Measurements from ENCODE around the gene TMX2.
A peak's percentile ranks its signal among the peaks of the same experiment; 100 is the strongest.

The TMX2 gene

DNA sequence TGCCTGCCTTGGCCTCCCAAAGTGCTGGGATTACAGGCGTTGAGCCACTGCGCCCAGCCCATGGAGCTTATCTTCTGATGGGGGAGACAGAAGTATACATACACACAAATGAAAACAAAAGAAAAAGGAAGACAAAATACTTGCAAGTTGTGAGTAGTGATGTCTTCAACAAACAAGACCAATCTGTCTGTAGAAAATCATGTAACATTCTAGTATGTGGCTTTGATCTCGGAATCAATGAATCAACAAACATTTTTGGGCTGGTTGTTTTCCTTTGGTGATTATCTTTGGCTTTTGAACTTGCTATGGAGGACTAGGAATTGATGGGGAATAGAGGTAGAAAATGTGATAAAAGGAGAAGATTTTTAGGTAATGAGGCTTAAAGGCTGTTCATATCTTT is 45.8 kb downstream of the TMX2 start:
- DNase-seq: no peak
- Histone ChIP-seq H3K4me3 (ENCODE audit: low read depth, low read length) (no peak overlapping the region), H3K27me3 (replicated peaks) (no peaks in the 10 kb centered on the region), H3K27ac (no peak overlapping the region), H3K36me3 (replicated peaks) (no peaks in the 10 kb centered on the region)
- in situ Hi-C loops (cut with HindIII; ENCODE audit: low pct_ligation_motif_present, low sequenced_read_pairs): no loop called here
- TF ChIP-seq, protein P1, sequence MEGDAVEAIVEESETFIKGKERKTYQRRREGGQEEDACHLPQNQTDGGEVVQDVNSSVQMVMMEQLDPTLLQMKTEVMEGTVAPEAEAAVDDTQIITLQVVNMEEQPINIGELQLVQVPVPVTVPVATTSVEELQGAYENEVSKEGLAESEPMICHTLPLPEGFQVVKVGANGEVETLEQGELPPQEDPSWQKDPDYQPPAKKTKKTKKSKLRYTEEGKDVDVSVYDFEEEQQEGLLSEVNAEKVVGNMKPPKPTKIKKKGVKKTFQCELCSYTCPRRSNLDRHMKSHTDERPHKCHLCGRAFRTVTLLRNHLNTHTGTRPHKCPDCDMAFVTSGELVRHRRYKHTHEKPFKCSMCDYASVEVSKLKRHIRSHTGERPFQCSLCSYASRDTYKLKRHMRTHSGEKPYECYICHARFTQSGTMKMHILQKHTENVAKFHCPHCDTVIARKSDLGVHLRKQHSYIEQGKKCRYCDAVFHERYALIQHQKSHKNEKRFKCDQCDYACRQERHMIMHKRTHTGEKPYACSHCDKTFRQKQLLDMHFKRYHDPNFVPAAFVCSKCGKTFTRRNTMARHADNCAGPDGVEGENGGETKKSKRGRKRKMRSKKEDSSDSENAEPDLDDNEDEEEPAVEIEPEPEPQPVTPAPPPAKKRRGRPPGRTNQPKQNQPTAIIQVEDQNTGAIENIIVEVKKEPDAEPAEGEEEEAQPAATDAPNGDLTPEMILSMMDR (IDR thresholded peaks at IDR 0.05; ENCODE audit: low read depth, low read length, missing control alignments): no peak

DNA sequence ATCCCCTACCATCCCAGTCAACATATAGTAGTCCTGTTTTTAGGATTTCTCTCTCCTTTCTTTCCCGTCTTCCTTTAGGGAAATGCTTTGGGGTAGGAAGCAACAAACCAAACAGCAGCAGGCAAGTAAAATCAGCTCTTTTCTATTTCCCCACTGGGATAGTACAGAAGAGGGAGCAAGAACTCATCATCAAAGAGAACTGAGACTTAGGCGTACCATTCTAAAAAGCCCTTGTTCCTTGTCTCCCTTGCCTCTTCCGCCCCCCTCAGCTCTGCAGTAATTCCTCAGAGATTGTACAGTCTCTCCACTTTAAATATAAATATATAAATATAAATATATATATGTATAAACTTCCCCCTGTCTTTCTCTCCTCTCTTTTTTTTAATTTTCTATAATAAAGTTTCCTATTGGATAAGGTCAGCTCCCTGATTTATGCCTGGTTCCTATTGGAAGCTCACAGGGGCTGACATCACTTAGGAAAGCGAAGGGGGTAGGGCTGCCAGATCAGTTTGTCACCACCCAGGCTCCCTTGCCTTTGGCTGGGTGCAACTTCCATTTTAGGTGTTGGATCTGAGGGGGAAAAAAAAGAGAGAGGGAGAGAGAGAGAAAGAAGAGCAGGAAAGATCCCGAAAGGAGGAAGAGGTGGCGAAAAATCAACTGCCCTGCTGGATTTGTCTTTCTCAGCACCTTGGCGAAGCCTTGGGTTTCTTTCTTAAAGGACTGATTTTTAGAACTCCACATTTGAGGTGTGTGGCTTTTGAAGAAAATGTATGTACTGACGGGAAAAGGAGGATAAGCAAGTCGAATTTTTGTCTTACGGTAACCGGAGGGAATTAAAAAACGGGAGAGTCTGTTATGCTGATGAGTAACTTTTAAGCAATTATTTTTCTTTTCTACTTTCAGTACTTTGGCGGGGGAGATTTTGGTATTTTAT is 49.2 kb downstream of the TMX2 start, which contains the start of gene CTNND1:
CTNND1 (plus strand) TSS at position 502 of the 934 bp plus-strand sequence. CDS start 29,677 bp downstream, outside the sequence.
- DNase-seq: peak; percentile 96
- Histone ChIP-seq H3K4me3 (ENCODE audit: low read depth, low read length) (peak within 1 kb of the TSS; percentile 72), H3K27ac (peak within 1 kb of the TSS; percentile 87), H3K36me3 (replicated peaks) (no peaks in the 10 kb centered on the region), H3K27me3 (replicated peaks) (no peaks in the 10 kb centered on the region)
- in situ Hi-C loops (cut with HindIII; ENCODE audit: low pct_ligation_motif_present, low sequenced_read_pairs): no loop called here
- TF ChIP-seq, protein P1 (IDR thresholded peaks at IDR 0.05; ENCODE audit: low read depth, low read length, missing control alignments): no peak

DNA sequence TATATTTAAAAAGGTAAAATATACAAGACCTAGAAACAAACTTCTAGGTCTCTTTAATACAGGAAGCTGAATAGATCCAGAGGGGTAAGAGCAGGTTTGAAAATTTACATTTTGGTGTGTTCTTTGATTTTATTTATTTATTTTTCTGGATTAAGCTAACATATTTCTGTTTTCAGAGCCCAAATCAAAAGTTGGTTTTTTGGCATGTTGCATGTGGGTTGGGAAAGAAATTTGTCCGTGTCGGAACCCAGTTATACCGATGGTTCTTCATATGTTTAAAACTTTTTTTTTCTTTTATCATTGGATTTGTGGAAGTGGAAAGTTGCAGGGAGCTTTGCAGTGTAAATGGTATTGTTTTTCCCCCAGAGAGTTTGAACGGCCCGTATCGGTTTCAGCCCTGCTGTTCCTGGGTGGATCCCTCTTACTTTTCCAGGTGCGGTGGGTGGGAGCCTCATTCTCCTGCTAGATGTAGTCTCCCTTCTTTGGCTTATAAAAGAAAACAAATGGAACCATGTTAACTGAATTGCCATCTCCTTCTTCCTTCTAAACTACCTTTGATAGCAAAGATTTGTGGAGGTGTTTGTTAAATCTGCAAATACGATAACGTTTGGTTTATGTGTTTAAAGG is 50.0 kb downstream of the TMX2 start:
- DNase-seq: no peak
- TF ChIP-seq, protein P1 (IDR thresholded peaks at IDR 0.05; ENCODE audit: low read depth, low read length, missing control alignments): no peak
- Histone ChIP-seq H3K36me3 (replicated peaks) (no peaks in the 10 kb centered on the region), H3K4me3 (ENCODE audit: low read depth, low read length) (peak overlapping the region; percentile 72), H3K27me3 (replicated peaks) (no peaks in the 10 kb centered on the region), H3K27ac (peak overlapping the region; percentile 86)
- in situ Hi-C loops (cut with HindIII; ENCODE audit: low pct_ligation_motif_present, low sequenced_read_pairs): no loop called here

DNA sequence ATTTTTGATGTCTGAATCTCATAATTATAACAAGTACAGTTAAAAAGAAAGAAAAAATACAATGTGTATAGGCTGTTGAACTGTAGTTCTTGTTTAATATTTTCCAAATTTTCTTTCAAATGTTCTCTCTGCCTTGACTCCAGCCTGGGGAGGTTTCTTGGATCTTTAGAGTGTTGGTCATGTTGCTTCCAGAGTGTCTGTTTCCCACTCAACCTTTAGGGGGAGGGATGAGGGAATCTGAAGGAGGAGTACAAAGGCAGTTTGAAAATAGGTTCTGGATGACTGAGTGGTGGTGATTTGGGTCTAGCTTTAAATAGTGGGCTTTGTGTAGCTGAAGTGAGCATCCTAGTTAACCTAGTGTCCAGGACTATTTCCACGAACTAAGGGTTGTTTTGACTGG is 51.2 kb downstream of the TMX2 start:
- Histone ChIP-seq H3K27ac (peak overlapping the region; percentile 86), H3K4me3 (ENCODE audit: low read depth, low read length) (peak overlapping the region; percentile 72), H3K36me3 (replicated peaks) (no peaks in the 10 kb centered on the region), H3K27me3 (replicated peaks) (no peaks in the 10 kb centered on the region)
- in situ Hi-C loops (cut with HindIII; ENCODE audit: low pct_ligation_motif_present, low sequenced_read_pairs): no loop called here
- peak; percentile 45 for DNase-seq
- TF ChIP-seq, protein P1 (IDR thresholded peaks at IDR 0.05; ENCODE audit: low read depth, low read length, missing control alignments): peak; percentile 60

DNA sequence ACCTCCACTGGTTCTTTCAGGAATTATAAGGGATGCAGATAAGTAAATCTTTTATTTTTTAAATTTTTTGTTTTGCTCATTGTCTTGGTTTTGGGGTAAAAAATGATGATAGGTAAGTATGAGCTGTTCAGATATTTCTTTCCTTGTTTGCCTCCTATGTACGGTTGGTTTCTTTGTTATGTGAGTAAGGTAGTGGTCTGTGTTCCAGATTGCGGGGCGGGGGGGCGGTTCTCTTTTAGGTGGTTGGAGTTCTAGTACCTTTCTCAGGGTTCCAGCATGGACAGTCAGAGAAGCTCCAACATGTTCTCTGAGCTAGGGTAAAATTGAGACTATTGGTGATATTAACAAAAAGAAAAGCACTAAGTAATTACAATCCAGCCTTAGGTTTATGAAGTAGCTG is 51.6 kb downstream of the TMX2 start:
- in situ Hi-C loops (cut with HindIII; ENCODE audit: low pct_ligation_motif_present, low sequenced_read_pairs): no loop called here
- H3K27ac ChIP-seq: peak overlapping the region; percentile 3
- peak overlapping the region; percentile 72 for H3K4me3 ChIP-seq (ENCODE audit: low read depth, low read length)
- TF ChIP-seq, protein P1 (IDR thresholded peaks at IDR 0.05; ENCODE audit: low read depth, low read length, missing control alignments): no peak
- no peaks in the 10 kb centered on the region for H3K27me3 ChIP-seq (replicated peaks)
- H3K36me3 ChIP-seq (replicated peaks): no peaks in the 10 kb centered on the region
- DNase-seq: no peak
